HG03378 (cell line): Measurements from ENCODE around the gene LIN54.
"Not testable (repeated sequence)": the region's sequence is repeated elsewhere in the genome, so short reads cannot be mapped to it uniquely, and the experiment has no call there.

ENCODE experiments used
- ATAC-seq: cut with Tn5 transposase; IDR thresholded peaks from one replicate; pipeline ENCODE4 v1.9.1; 2021; ENCODE audit warnings: mild to moderate bottlenecking, moderate library complexity; ENCODE audit not compliant: unreplicated experiment

LIN54 gene

GRCh38 chr4:82951196-82951595 lies 59.4 kb downstream of the LIN54 start:
- no peak for ATAC-seq

GRCh38 chr4:82948647-82949204 lies 61.9 kb downstream of the LIN54 start:
- ATAC-seq, result no peak

- no peak for ATAC-seq
Measured at GRCh38 chr4:82947498-82947897, 63.1 kb downstream of the LIN54 start.

- no peak for ATAC-seq
Measured at GRCh38 chr4:82939414-82939813, 71.2 kb downstream of the LIN54 start.

- no peak for ATAC-seq
Measured at GRCh38 chr4:82934441-82934840, 76.2 kb downstream of the LIN54 start.

GRCh38 chr4:82930848-82931755 lies 79.5 kb downstream of the LIN54 start:
- ATAC-seq, result no peak

- no peak for ATAC-seq
Measured at GRCh38 chr4:82921795-82922194, 88.8 kb downstream of the LIN54 start.

GRCh38 chr4:82919386-82919785 lies 91.2 kb downstream of the LIN54 start:
- ATAC-seq, result no peak

GRCh38 chr4:82918091-82918490 lies 92.5 kb downstream of the LIN54 start:
- no peak for ATAC-seq

- not testable (repeated sequence) for ATAC-seq
Measured at GRCh38 chr4:82913968-82914367, 96.7 kb downstream of the LIN54 start.

GRCh38 chr4:82913305-82913704 lies 97.3 kb downstream of the LIN54 start:
- no peak for ATAC-seq

- no peak for ATAC-seq
Measured at GRCh38 chr4:82909326-82909725, 101.3 kb downstream of the LIN54 start.

GRCh38 chr4:82906469-82906868 lies 104.2 kb downstream of the LIN54 start:
- peak; percentile 43 for ATAC-seq

- peak; percentile 68 for ATAC-seq
Measured at GRCh38 chr4:82905205-82905604, 105.4 kb downstream of the LIN54 start.

- no peak for ATAC-seq
Measured at GRCh38 chr4:82903737-82904136, 106.9 kb downstream of the LIN54 start.

- no peak for ATAC-seq
Measured at GRCh38 chr4:82901183-82901718, 109.4 kb downstream of the LIN54 start.

GRCh38 chr4:82900411-82901182 lies 110.0 kb downstream of the LIN54 start, which contains the start of gene THAP9:
Gene THAP9 (plus strand): TSS chr4:82900735. CDS start chr4:82900803, 68 bp downstream.
- peak; percentile 85 for ATAC-seq

GRCh38 chr4:82900066-82900410 lies 110.6 kb downstream of the LIN54 start:
- peak; percentile 1 for ATAC-seq

- no peak for ATAC-seq
Measured at GRCh38 chr4:82899374-82900065, 111.1 kb downstream of the LIN54 start.

GRCh38 chr4:82898322-82899243 lies 112.0 kb downstream of the LIN54 start:
- no peak for ATAC-seq
